ENCODE measurements around the gene LMO7. TPM values are rescaled to one million over a fixed set of nuclear protein-coding genes. Genes with fewer than 3 reads are reported as not detected.

Gene LMO7
- total and polyA plus RNA-seq, 4 donors = 75.9 to 679 (median 214) TPM

GRCh38 chr13:75645141-75645540, 9.0 kb downstream of the LMO7 start:
- DNase-seq (no peak), ATAC-seq (ENCODE audit: insufficient read depth, low FRiP score) (no peak)
- H3K27me3 ChIP-seq (ENCODE audit: control insufficient read depth in 3 of 3, insufficient read depth in 3 of 3, low read length in 2 of 3) = no peaks in the 10 kb centered on the region
- no peak overlapping the region for H3K9ac ChIP-seq (ENCODE audit: insufficient read depth in 1 of 2, low read length in 2 of 2)
- WGBS, 2 donors = 89 to 96% methylated on average over 3 of the region's 3 CpGs
- H3K4me1 ChIP-seq (ENCODE audit: control insufficient read depth in 5 of 5, insufficient read depth in 5 of 5, low read length in 5 of 5) = no peaks in the 10 kb centered on the region
- peaks cover 0 to 2% (median 0%) of the 10 kb centered on the region in 4 donors for H3K36me3 ChIP-seq (ENCODE audit: control insufficient read depth in 4 of 4, insufficient read depth in 4 of 4, low read length in 4 of 4)
- no peaks in the 10 kb centered on the region for H3K9me3 ChIP-seq (ENCODE audit: control insufficient read depth in 4 of 4, insufficient read depth in 3 of 4, low read length in 3 of 4)
- no peak overlapping the region for H3K4me3 ChIP-seq
- no peak overlapping the region for H3K27ac ChIP-seq (ENCODE audit: low read depth in 1 of 2, low read length in 1 of 2)
- no peak for TF ChIP-seq CTCF (IDR thresholded peaks at IDR 0.05; ENCODE audit: control extremely low read depth, extremely low read depth)

GRCh38 chr13:75647126-75647784, 11.1 kb downstream of the LMO7 start:
- no peak for DNase-seq
- no peak for ATAC-seq (ENCODE audit: insufficient read depth, low FRiP score)
- Histone ChIP-seq H3K9me3 (ENCODE audit: control insufficient read depth in 4 of 4, insufficient read depth in 3 of 4, low read length in 3 of 4) (no peaks in the 10 kb centered on the region), H3K36me3 (ENCODE audit: control insufficient read depth in 4 of 4, insufficient read depth in 4 of 4, low read length in 4 of 4) (peaks cover 0 to 2% (median 0%) of the 10 kb centered on the region in 4 donors), H3K9ac (ENCODE audit: insufficient read depth in 1 of 2, low read length in 2 of 2) (no peak overlapping the region), H3K27me3 (ENCODE audit: control insufficient read depth in 3 of 3, insufficient read depth in 3 of 3, low read length in 2 of 3) (no peaks in the 10 kb centered on the region), H3K27ac (ENCODE audit: low read depth in 1 of 2, low read length in 1 of 2) (no peak overlapping the region), H3K4me3 (no peak overlapping the region), H3K4me1 (ENCODE audit: control insufficient read depth in 5 of 5, insufficient read depth in 5 of 5, low read length in 5 of 5) (no peaks in the 10 kb centered on the region)
- 77 to 83% methylated on average over 1 of the region's 1 CpG for WGBS, 2 donors
- no peak for TF ChIP-seq CTCF (IDR thresholded peaks at IDR 0.05; ENCODE audit: control extremely low read depth, extremely low read depth)

GRCh38 chr13:75648446-75648845, 12.3 kb downstream of the LMO7 start:
- no peak for ATAC-seq (ENCODE audit: insufficient read depth, low FRiP score)
- H3K9ac ChIP-seq (ENCODE audit: insufficient read depth in 1 of 2, low read length in 2 of 2) = no peak overlapping the region
- DNase-seq = no peak
- H3K4me3 ChIP-seq = no peak overlapping the region
- H3K27me3 ChIP-seq (ENCODE audit: control insufficient read depth in 3 of 3, insufficient read depth in 3 of 3, low read length in 2 of 3) = no peaks in the 10 kb centered on the region
- H3K36me3 ChIP-seq (ENCODE audit: control insufficient read depth in 4 of 4, insufficient read depth in 4 of 4, low read length in 4 of 4) = peaks cover 0 to 2% (median 0%) of the 10 kb centered on the region in 4 donors
- no peaks in the 10 kb centered on the region for H3K4me1 ChIP-seq (ENCODE audit: control insufficient read depth in 5 of 5, insufficient read depth in 5 of 5, low read length in 5 of 5)
- no peaks in the 10 kb centered on the region for H3K9me3 ChIP-seq (ENCODE audit: control insufficient read depth in 4 of 4, insufficient read depth in 3 of 4, low read length in 3 of 4)
- TF ChIP-seq CTCF (IDR thresholded peaks at IDR 0.05; ENCODE audit: control extremely low read depth, extremely low read depth) = no peak
- WGBS, 2 donors = 94 to 98% methylated on average over 2 of the region's 2 CpGs
- H3K27ac ChIP-seq (ENCODE audit: low read depth in 1 of 2, low read length in 1 of 2) = no peak overlapping the region

- ATAC-seq (ENCODE audit: insufficient read depth, low FRiP score) = no peak
- DNase-seq = no peak
Observed at GRCh38 chr13:75651013-75651412, 14.9 kb downstream of the LMO7 start.

More at GRCh38 chr13:75651013-75651412, 14.9 kb downstream of the LMO7 start:
- Histone ChIP-seq H3K36me3 (ENCODE audit: control insufficient read depth in 4 of 4, insufficient read depth in 4 of 4, low read length in 4 of 4) (no peaks in the 10 kb centered on the region), H3K27ac (ENCODE audit: low read depth in 1 of 2, low read length in 1 of 2) (no peak overlapping the region), H3K27me3 (ENCODE audit: control insufficient read depth in 3 of 3, insufficient read depth in 3 of 3, low read length in 2 of 3) (no peaks in the 10 kb centered on the region), H3K4me1 (ENCODE audit: control insufficient read depth in 5 of 5, insufficient read depth in 5 of 5, low read length in 5 of 5) (no peaks in the 10 kb centered on the region), H3K9ac (ENCODE audit: insufficient read depth in 1 of 2, low read length in 2 of 2) (no peak overlapping the region), H3K4me3 (no peak overlapping the region), H3K9me3 (ENCODE audit: control insufficient read depth in 4 of 4, insufficient read depth in 3 of 4, low read length in 3 of 4) (no peaks in the 10 kb centered on the region)
- TF ChIP-seq CTCF (IDR thresholded peaks at IDR 0.05; ENCODE audit: control extremely low read depth, extremely low read depth) = no peak
- 85 to 95% methylated on average over 2 of the region's 2 CpGs for WGBS, 2 donors

All from lung (tissue), 12 donors.